Prostate gland (tissue), 2 donors: ENCODE data around the gene PTRHD1.
"Not testable (repeated sequence)": the region's sequence is repeated elsewhere in the genome, so short reads cannot be mapped to it uniquely, and the experiment has no call there.

Experiments
- POLR2A ChIP-seq: fragments of 450-650 bp; IDR thresholded peaks from one replicate; pipeline ENCODE4 v1.6.1; 2016; ENCODE audit warnings: antibody characterized with exemption, mild to moderate bottlenecking
- TF ChIP-seq, protein P1 (sequence below), 4 experiments: fragments of 200-600 bp in 2 of 4; fragments of 450-650 bp in 2 of 4; sonication (generic) in 2 of 4; IDR thresholded peaks; 1 replicate in 3 of 4; 2 replicates in 1 of 4; pipeline ENCODE4 v1.5.1; 2016 to 2019; ENCODE audit warnings: antibody characterized with exemption in 4 of 4, mild to moderate bottlenecking in 2 of 4, moderate library complexity in 2 of 4

DNA sequence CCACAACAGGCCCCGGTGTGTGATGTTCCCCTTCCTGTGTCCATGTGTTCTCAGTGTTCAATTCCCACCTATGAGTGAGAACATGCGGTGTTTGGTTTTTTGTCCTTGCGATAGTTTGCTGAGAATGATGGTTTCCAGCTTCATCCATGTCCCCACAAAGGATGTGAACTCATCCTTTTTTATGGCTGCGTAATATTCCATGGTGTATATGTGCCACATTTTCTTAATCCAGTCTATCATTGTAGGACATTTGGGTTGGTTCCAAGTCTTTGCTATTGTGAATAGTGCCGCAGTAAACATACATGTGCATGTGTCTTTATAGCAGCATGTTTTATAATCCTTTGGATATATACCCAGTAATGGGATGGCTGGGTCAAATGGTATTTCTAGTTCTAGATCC is 7.3 kb upstream of the PTRHD1 start:
- TF ChIP-seq POLR2A = not testable (repeated sequence)
- TF ChIP-seq, protein P1, sequence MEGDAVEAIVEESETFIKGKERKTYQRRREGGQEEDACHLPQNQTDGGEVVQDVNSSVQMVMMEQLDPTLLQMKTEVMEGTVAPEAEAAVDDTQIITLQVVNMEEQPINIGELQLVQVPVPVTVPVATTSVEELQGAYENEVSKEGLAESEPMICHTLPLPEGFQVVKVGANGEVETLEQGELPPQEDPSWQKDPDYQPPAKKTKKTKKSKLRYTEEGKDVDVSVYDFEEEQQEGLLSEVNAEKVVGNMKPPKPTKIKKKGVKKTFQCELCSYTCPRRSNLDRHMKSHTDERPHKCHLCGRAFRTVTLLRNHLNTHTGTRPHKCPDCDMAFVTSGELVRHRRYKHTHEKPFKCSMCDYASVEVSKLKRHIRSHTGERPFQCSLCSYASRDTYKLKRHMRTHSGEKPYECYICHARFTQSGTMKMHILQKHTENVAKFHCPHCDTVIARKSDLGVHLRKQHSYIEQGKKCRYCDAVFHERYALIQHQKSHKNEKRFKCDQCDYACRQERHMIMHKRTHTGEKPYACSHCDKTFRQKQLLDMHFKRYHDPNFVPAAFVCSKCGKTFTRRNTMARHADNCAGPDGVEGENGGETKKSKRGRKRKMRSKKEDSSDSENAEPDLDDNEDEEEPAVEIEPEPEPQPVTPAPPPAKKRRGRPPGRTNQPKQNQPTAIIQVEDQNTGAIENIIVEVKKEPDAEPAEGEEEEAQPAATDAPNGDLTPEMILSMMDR (IDR thresholded peaks at IDR 0.05) = not testable (repeated sequence)
